Mesothelial cell of epicardium (in vitro differentiated cells): ENCODE measurements around the gene PTPRR. TPM values are rescaled to one million over a fixed set of nuclear protein-coding genes. Genes with fewer than 3 reads are reported as not detected.

Experiments
- DNase-seq, 2 experiments: peaks; one replicate each; pipeline ENCODE4 v3.0.0; 2021; ENCODE audit warnings: low spot score in 2 of 2; ENCODE audit not compliant: unreplicated experiment in 2 of 2
- H3K27ac Mint-ChIP-seq: 2 replicates; pipeline ENCODE4 v1.8.0; 2021; ENCODE audit warnings: mixed read lengths
- H3K27me3 Mint-ChIP-seq: 2 replicates; pipeline ENCODE4 v1.8.0; 2021; ENCODE audit warnings: low read depth, mixed read lengths
- H3K36me3 Mint-ChIP-seq: 2 replicates; pipeline ENCODE4 v1.8.0; 2021; ENCODE audit warnings: mixed read lengths
- H3K4me1 Mint-ChIP-seq: 2 replicates; pipeline ENCODE4 v1.8.0; 2021; ENCODE audit warnings: mixed read lengths
- H3K4me3 Mint-ChIP-seq: 2 replicates; pipeline ENCODE4 v1.8.0; 2021; ENCODE audit warnings: mild to moderate bottlenecking, moderate library complexity, mixed read lengths
- H3K9me3 Mint-ChIP-seq: 2 replicates; pipeline ENCODE4 v1.8.0; 2021; ENCODE audit warnings: mixed read lengths
- total RNA-seq: library from RNA; stranded (reverse); gene quantifications from 3 replicates; pipeline ENCODE4 v1.2.1, GENCODE V29; 2021
- TF ChIP-seq, protein P1 (sequence below): fragments of 200-600 bp; sonication (generic); IDR thresholded peaks from one replicate; pipeline ENCODE4 v1.5.0; 2021; ENCODE audit warnings: antibody characterized with exemption; ENCODE audit not compliant: unreplicated experiment

PTPRR gene
- total RNA-seq, 1 donor from 2014 or later: 0.38 TPM

DNA sequence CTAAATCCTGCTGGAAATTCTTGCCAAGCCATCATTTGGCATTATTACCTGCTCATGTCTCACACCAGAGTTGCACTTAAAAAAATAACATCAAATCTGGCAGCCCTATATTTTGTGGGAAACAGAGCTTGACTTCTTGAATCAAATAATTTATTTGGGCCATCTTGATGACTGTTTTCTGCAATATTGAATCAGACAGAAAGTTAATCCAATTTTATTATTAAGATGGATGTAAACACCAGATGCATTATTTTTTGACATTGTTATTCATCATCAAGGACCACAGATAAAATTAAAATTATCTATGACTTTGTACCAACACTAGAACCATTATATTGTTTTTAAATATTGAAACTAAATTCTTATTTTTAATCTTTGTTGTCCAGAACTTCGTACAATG, 132.9 kb downstream of the PTPRR start:
- H3K36me3 Mint-ChIP-seq: no peaks in the 10 kb centered on the region
- no peak overlapping the region for H3K4me3 Mint-ChIP-seq
- H3K4me1 Mint-ChIP-seq: no peaks in the 10 kb centered on the region
- no peak overlapping the region for H3K27ac Mint-ChIP-seq
- no peak for DNase-seq
- H3K27me3 Mint-ChIP-seq: peaks cover 16% of the 10 kb centered on the region
- H3K9me3 Mint-ChIP-seq: no peaks in the 10 kb centered on the region
- TF ChIP-seq, protein P1, sequence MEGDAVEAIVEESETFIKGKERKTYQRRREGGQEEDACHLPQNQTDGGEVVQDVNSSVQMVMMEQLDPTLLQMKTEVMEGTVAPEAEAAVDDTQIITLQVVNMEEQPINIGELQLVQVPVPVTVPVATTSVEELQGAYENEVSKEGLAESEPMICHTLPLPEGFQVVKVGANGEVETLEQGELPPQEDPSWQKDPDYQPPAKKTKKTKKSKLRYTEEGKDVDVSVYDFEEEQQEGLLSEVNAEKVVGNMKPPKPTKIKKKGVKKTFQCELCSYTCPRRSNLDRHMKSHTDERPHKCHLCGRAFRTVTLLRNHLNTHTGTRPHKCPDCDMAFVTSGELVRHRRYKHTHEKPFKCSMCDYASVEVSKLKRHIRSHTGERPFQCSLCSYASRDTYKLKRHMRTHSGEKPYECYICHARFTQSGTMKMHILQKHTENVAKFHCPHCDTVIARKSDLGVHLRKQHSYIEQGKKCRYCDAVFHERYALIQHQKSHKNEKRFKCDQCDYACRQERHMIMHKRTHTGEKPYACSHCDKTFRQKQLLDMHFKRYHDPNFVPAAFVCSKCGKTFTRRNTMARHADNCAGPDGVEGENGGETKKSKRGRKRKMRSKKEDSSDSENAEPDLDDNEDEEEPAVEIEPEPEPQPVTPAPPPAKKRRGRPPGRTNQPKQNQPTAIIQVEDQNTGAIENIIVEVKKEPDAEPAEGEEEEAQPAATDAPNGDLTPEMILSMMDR: no peak

- no peak for DNase-seq
- peaks cover 3% of the 10 kb centered on the region for H3K9me3 Mint-ChIP-seq
- no peak overlapping the region for H3K27ac Mint-ChIP-seq
- peaks cover 16% of the 10 kb centered on the region for H3K27me3 Mint-ChIP-seq
- no peaks in the 10 kb centered on the region for H3K36me3 Mint-ChIP-seq
- no peak overlapping the region for H3K4me3 Mint-ChIP-seq
- TF ChIP-seq, protein P1: no peak
- H3K4me1 Mint-ChIP-seq: no peaks in the 10 kb centered on the region
Observed at GRCh38 chr12:70785896-70786295, 134.6 kb downstream of the PTPRR start.

DNA sequence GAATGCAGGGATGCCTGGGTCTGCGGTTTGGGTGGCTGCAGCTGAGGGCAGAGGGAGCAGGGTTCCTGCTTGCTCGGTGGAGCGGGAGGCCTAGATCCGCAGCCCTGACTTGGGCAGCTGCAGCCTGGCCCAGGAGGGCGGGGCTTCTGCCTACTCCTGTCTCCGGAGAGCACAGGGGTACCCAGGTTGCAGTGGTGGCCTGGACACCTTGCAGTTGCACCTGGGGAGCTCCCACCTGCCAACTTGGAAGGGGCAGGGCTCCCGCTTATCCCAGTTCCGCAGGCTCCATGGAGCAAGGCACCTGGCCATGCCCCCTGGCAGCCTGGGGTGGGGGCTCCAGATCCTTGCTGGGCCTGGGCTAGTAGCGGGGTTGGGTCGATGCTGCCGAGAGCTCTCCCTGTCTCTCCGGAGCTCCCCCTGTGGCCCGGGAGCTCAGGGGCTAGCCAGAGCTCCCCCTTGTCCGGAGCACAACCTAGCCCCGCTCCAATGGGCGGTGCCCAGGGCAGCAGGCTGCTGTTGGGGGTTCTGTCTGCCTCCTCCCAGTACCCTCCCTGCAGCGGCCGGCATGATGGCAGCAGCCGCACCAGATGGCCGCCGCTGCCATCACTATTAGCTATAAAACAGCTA, 136.4 kb downstream of the PTPRR start:
- TF ChIP-seq, protein P1: no peak
- Mint-ChIP-seq H3K36me3 (no peaks in the 10 kb centered on the region), H3K4me1 (no peaks in the 10 kb centered on the region), H3K4me3 (no peak overlapping the region), H3K27me3 (peaks cover 11% of the 10 kb centered on the region), H3K27ac (no peak overlapping the region), H3K9me3 (peaks cover 3% of the 10 kb centered on the region)
- no peak for DNase-seq

DNA sequence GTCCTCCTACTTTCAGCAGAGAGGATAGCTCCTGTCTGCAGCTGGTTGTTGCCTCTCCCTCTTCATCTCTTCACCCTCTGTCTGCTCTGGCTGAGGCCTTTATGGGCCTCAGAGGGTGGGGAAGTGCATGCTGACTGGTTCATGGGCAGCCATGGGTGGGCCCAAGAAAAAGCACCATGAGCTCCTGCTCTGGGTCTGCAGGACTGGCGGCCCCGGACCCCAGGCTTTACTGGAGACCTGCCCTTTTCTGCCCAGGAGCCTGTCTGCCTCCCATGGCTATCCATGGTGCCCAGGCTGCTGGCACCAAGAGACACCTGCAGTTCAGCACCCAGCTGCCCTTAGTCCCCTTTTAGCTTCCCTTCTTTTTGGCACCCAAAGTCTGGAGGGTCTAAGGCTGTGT, 137.1 kb downstream of the PTPRR start:
- H3K36me3 Mint-ChIP-seq: no peaks in the 10 kb centered on the region
- DNase-seq: no peak
- H3K4me3 Mint-ChIP-seq: no peak overlapping the region
- H3K9me3 Mint-ChIP-seq: peaks cover 3% of the 10 kb centered on the region
- no peak overlapping the region for H3K27ac Mint-ChIP-seq
- peaks cover 2% of the 10 kb centered on the region for H3K4me1 Mint-ChIP-seq
- TF ChIP-seq, protein P1: no peak
- peaks cover 8% of the 10 kb centered on the region for H3K27me3 Mint-ChIP-seq

DNA sequence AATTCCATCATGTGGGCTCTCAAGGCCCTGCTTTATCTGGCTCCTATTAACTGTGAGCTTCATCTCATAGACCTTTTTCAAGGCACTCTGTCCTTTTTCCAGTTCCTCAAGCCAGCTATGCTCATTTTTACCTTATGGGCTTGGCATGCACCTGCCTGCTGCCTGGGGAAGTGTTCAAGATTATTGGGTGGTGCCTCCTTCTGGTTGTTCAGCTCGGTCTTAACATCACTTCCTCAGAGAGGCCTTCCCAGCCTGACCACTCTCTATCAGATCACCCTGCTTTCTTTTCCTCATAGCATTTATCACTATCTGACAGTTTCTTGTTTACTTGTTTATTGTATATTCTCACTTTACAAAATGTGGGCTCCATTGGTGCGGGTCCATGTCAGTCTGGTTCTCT, 141.3 kb downstream of the PTPRR start:
- no peaks in the 10 kb centered on the region for H3K36me3 Mint-ChIP-seq
- peaks cover 3% of the 10 kb centered on the region for H3K9me3 Mint-ChIP-seq
- H3K27ac Mint-ChIP-seq: no peak overlapping the region
- peaks cover 6% of the 10 kb centered on the region for H3K4me1 Mint-ChIP-seq
- no peak for DNase-seq
- H3K4me3 Mint-ChIP-seq: no peak overlapping the region
- TF ChIP-seq, protein P1: no peak
- peaks cover 6% of the 10 kb centered on the region for H3K27me3 Mint-ChIP-seq

- H3K4me1 Mint-ChIP-seq: peaks cover 6% of the 10 kb centered on the region
Observed at GRCh38 chr12:70774055-70774454, 146.5 kb downstream of the PTPRR start.

More at GRCh38 chr12:70774055-70774454, 146.5 kb downstream of the PTPRR start:
- TF ChIP-seq, protein P1: no peak
- H3K9me3 Mint-ChIP-seq: no peaks in the 10 kb centered on the region
- no peak for DNase-seq
- H3K4me3 Mint-ChIP-seq: no peak overlapping the region
- no peaks in the 10 kb centered on the region for H3K36me3 Mint-ChIP-seq
- H3K27me3 Mint-ChIP-seq: peaks cover 10% of the 10 kb centered on the region
- no peak overlapping the region for H3K27ac Mint-ChIP-seq
